ENCODE measurements around the gene FMO5.

- TF ChIP-seq CTCF (tag by site-specific recombination; IDR thresholded peaks at IDR 0.05): no peak
- no peak for TF ChIP-seq PRDM1 (tag by site-specific recombination; IDR thresholded peaks at IDR 0.05)
- TF ChIP-seq ZBTB26 (tag by site-specific recombination; optimal IDR thresholded peaks at IDR 0.05): no peak
- no peak for TF ChIP-seq ZNF138 (tag by site-specific recombination; IDR thresholded peaks at IDR 0.05; ENCODE audit: borderline replicate concordance)
- no peak for TF ChIP-seq ZNF292 (tag by site-specific recombination; IDR thresholded peaks at IDR 0.05; ENCODE audit: borderline replicate concordance, low read depth)
- TF ChIP-seq PATZ1 (tag by site-specific recombination; IDR thresholded peaks at IDR 0.05): no peak
- no peak for TF ChIP-seq ZNF324 (tag by site-specific recombination; IDR thresholded peaks at IDR 0.05)
- TF ChIP-seq TCF7L2 (IDR thresholded peaks at IDR 0.05; ENCODE audit: borderline replicate concordance, low read depth, low read length): no peak
- TF ChIP-seq ZNF530 (tag by site-specific recombination; IDR thresholded peaks at IDR 0.05; ENCODE audit: low read depth): no peak
- TF ChIP-seq ZNF112 (tag by site-specific recombination; IDR thresholded peaks at IDR 0.05): no peak
- no peak for TF ChIP-seq ZBTB20 (tag by site-specific recombination; IDR thresholded peaks at IDR 0.05)
- TF ChIP-seq ZSCAN5A (tag by site-specific recombination; IDR thresholded peaks at IDR 0.05): no peak
Observed at GRCh38 chr1:147238053-147238902, 13.1 kb upstream of the FMO5 start.
